Dermis microvascular lymphatic vessel endothelial cell (primary cell): Measurements from ENCODE around the gene BTBD17. TPM values are rescaled to one million over a fixed set of nuclear protein-coding genes. Genes with fewer than 3 reads are reported as not detected.

ENCODE experiments used
- total RNA-seq: library from RNA; depleted of rRNA; stranded (reverse); fragments of >200 nt; gene quantifications from 2 replicates; pipeline ENCODE4 v1.2.1, GENCODE V29; 2014

Gene BTBD17
- total RNA-seq, 1 donor from 2014 or later = not detected

Other genes starting within 250 kb of the BTBD17 start
- 1,518 and 2,766 TPM in 2 replicates for gene RPL38, start 158.2 kb downstream of the BTBD17 start, total RNA-seq
- 0.51 and 0.90 TPM in 2 replicates for gene TTYH2, start 148.3 kb downstream of the BTBD17 start, total RNA-seq
- 0.13 TPM in 1 of 2 replicates, not detected in the other for gene DNAI2, start 87.6 kb downstream of the BTBD17 start, total RNA-seq
- gene KIF19, start 35.6 kb downstream of the BTBD17 start, total RNA-seq = 1.5 and 1.8 TPM in 2 replicates
- 0.13 TPM in 1 of 2 replicates, not detected in the other for gene GPR142, start 5.6 kb upstream of the BTBD17 start, total RNA-seq
- gene GPRC5C, start 70.2 kb upstream of the BTBD17 start, total RNA-seq = 2.3 and 10.0 TPM in 2 replicates
- gene CD300A, start 104.8 kb upstream of the BTBD17 start, total RNA-seq = not detected in 2 replicates
- gene CD300LB, start 169.6 kb upstream of the BTBD17 start, total RNA-seq = not detected in 2 replicates
- gene CD300C, start 184.2 kb upstream of the BTBD17 start, total RNA-seq = not detected in 2 replicates
- not detected in 2 replicates for gene CD300H, start 205.6 kb upstream of the BTBD17 start, total RNA-seq
- gene CD300LD, start 230.4 kb upstream of the BTBD17 start, total RNA-seq = not detected in 2 replicates